Epidermal melanocyte (primary cell): Measurements from ENCODE around the gene NSL1.
"Not testable (repeated sequence)": the region's sequence is repeated elsewhere in the genome, so short reads cannot be mapped to it uniquely, and the experiment has no call there.

Experiments
- DNase-seq: peaks from one replicate; pipeline ENCODE4 v3.0.0; 2011; ENCODE audit warnings: low spot score; ENCODE audit not compliant: insufficient read length

Gene NSL1

DNA sequence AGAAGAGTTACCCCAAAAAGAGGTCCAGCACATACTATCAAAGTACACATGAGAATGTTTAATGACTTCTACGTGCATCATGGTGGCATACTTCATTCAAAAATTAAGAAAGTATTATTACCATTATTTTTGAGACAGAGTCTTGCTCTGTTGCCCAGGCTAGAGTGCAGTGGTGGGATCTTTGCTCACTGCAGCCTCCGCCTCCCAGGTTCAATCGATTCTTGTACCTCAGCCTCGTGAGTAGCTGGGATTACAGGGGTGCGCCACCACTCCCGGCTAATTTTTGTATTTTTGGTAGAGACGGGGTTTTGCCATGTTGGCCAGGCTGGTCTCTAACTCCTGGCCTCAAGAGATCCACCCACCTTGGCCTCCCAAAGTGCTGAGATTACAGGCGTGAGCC lies 79.6 kb downstream of the NSL1 start:
- not testable (repeated sequence) for DNase-seq

DNA sequence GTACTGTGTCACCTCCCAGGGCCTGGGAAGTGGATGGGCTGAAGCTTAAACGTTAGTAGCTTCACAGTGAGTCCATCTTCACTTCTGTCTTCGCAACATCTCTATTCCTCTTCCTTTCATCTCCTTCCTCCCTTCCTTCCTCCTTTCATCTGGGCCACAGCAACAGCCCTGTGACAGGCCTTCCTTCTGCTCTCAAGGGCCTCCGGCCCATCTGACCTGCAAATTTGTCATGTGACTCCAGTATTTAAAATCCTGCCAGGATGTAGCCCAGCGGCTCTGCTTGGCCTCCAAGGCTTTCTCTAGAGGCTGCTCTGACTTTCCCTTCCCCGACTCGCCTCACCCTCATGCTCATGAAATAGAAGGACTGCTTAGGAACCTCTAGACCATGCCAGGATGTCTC lies 81.0 kb downstream of the NSL1 start:
- no peak for DNase-seq

DNA sequence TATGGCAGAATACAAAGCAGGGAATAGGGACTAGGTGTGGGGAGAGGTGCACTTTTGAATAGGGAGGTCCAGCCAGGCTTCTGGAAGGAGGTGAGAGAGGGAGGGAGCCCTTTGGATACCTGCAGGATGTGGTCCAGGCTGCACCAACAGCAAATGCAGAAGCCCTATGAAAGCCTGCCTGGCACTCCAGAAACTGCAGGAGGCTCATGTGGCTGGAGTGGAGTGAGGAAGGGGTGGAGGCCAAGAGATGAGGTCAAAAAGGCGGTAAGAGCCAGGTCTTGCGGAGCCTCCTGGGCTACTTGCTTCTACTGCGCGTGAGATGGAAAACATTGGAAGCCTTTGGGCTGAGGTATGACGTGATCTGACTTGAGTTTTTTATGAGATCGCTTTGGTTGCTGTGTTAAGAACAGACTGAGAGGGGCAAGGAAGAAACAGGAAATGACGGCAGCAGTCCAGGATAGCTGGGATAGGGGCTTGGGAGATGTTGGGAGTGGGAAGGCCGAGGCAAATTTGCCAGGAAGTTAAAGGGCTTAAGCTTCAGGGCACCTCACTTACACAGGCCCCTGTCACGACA lies 87.5 kb downstream of the NSL1 start:
- no peak for DNase-seq

DNA sequence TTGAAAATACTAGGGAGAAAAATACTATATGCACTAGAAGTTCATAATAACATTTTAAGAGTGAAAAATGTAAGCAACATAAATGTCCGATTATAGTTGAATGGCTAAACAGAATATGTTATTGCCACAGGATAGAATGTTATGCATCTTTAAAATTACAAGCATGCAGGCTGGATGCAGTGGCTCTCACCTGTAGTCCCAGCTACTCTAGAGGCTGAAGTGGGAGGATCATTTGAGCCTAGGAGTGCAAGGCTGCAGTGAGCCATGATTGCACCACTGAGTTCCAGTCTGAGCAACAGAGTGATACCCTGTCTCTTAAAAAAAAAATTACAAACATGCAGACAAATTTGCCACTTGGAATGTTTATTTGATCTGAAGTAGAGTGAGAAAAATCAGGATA lies 88.9 kb downstream of the NSL1 start:
- DNase-seq: no peak

DNA sequence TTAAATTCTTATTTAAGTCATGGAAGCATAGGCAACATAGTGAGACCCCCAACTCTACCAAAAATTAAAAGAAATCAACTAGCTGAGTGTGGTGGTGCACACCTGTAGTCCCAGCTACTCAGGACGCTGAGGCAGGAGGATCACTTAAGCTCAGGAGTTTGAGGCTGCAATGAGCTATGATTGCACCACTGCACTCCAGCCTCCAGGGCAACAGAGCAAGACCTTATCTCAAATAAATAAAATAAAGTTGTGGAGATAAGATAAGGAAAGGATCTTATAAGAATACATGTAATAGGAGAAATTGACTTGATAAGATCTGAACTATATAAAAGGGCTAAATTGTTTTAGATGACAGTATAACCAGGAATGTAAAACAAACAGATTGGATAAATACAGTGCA lies 89.7 kb downstream of the NSL1 start:
- DNase-seq: no peak

DNA sequence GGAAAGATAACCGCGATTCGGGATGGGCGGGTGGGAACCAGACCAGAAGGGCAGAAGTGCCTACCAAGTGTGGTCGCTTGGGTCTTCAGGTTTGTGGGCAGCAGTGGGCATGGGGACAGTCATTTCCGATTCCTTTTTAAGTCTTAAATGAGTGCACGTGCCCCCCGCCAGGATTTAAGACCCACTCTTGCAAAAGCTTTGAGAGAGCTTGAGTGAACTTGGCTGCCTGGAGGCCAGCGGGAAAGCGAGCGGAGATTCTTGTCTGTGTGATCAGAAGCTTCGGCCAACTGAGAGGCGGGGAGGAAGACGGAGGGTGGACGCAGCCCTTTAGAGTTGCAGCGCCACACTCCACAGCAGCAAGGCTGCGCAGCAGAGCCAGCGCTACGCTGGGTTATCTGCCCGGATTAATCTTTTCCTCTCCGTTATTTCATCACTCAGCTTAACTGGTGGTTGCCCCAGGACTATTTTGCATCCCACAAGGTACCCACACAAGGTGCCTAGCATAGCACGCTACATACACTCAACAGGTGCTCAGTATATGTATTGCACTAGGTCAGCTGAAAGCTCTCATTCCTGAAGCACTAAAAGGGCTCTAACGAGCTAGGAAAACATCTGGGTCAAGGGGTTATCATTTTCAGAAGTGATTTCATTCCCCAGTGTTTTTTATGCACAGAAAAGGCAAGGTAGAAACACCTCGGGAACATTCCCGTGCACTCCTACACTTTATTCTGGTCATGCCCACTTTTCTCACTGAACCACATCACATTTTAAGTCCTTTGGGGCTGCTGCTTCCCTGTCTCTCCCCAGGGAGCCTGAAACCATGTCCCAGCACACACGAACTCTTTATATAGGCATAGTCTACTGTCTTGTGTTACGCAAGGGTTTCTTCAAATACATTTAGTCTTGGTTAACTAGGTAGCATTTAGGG lies 90.4 kb downstream of the NSL1 start:
- no peak for DNase-seq

DNA sequence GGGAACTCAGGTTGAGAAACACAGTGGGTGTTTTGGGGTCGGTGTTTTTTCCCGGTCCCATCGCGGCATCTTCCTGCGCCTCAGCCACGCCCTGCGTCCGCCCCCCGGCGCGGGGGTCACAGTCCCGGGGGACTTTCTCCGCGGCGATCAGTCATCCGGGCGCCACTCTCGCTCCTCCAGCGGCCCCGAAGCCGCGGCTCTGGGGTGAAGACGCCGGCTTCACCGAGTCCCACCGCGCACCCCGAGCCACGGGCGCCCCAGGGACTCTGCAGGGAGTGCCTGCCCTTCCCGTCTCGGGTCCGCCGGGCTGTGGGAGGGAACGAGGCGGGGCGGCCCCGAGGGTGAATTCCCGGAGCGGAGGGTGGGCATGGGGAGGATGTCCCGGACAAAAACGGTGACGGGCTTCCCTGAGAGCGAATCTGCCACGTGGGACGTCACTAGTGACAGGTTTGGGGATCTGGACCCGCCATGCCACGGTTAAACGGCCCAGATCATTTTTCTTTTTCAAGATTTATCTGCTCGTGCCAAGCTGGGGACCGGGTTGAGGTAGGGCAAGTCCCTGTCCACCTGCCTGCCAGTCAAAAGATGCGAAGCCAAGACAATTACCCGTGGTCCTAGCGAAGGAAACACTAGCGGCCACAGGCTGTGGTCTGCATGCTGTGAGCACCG lies 91.2 kb downstream of the NSL1 start:
- no peak for DNase-seq

DNA sequence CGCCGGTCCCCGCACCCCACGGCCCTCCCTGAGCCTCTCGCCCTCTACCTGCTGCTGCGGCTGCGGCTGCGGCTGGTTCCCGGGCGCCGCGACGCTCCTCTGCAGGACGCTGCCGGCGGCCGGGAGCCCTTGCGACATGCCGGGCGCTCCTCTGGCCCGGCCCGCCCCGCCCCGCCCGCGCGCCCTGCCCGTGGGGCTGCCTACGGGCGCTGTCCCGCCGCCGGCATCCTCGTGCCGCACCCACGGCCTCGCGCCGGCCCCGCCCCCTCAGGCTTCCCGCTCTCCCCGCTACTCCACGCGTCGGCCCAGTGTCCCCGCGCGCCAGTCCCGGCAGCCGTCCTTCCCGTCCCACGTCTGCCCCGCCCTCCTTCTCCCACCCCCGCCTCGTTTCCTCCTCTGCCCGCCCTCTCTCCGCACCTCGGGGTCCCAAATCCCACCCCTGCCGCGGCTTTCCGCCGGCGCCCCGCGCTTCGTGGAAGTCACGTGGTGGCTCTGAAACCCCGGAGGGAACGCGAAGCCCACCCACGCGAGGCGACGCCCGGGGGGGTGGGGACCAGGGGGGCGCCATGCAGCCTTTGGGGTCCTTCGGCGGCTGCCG lies 91.9 kb downstream of the NSL1 start, which contains the start of gene BATF3:
Gene BATF3, minus strand, starts transcription at position 216 of the 598 bp plus-strand sequence. Its CDS starts 78 bp downstream, at position 138.
- no peak for DNase-seq

DNA sequence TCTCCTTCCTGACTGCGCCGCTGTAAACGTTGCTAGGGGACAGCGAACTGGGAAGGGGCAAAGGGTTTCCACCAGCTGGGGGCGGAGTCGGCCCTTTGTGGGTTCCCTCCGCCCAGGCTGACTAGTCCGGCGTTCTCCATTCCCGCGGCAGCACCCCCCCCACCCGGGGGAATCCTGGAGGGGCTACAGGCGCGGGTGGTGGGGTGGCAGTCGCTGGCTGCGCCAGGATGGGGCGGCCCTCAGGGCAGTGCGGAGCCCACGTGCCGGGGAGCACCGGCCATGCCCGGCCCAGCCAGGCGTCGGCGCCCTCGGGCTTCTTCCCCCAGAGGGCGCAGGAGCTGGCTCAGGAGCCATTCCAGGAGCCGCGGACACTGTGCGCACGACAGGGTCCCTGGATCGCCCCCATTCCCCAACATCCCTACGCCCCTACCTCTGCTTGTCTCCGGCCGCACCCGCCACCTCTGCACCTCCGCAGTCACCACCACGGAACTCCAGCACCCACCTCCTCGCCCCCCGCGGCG lies 92.4 kb downstream of the NSL1 start:
- no peak for DNase-seq

DNA sequence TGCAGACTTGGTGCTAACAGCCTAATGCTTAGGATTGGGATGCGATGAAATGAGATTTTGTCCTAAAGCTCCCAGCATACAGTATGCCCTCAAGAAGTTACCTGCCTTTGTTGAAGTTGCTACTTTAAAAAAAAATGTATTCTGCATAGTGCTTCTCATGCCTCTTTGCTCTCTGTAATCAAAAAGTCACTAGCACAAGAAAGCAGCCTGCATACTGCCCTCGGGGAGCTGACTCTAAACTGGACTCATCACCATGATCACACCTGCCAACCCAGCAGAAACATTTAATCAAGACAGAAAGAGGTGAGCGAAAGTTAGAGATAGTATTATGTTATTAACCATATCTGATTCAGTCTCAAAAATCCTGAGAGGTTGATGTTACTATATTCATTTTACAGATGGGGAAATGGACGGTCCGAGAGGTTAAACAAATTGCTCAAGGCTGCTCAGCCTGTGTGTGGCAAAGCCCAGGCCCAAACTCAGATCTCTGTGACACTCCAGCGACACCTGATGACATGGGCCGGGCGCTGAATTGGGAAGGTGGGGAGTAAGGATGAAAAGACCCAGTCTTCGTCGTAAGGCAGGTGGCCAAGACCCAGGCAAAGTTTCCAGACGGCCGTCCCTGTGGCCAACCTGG lies 93.0 kb downstream of the NSL1 start:
- no peak for DNase-seq

DNA sequence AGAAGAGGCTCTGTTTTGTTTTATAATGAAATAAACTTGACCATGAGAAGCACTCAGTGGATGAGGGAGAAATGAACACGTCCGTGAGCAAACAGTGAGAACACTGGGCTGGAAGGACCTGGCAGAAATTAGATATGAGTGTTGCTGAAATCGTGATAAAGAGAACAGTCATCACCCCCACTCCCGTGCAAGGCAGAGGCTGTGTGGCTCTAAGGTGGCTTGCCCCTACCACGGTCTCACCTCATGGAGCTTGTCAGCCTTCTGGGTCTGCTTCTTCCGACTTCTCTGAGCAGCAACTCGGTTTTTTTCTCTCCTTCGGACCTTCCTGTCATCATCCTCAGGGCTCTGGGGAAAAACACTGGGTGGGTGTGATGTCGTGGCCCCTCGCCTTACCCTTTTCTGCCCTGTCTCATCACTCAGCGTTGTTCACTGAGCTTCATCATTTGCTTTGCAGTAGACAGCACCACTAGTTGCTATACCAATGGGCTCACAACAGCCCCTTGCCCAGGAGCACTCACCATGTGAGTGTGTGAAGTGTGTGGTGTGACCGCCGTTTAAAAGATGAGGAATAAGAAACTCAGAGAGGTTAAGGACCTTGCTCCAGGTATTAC lies 94.8 kb downstream of the NSL1 start:
- no peak for DNase-seq

DNA sequence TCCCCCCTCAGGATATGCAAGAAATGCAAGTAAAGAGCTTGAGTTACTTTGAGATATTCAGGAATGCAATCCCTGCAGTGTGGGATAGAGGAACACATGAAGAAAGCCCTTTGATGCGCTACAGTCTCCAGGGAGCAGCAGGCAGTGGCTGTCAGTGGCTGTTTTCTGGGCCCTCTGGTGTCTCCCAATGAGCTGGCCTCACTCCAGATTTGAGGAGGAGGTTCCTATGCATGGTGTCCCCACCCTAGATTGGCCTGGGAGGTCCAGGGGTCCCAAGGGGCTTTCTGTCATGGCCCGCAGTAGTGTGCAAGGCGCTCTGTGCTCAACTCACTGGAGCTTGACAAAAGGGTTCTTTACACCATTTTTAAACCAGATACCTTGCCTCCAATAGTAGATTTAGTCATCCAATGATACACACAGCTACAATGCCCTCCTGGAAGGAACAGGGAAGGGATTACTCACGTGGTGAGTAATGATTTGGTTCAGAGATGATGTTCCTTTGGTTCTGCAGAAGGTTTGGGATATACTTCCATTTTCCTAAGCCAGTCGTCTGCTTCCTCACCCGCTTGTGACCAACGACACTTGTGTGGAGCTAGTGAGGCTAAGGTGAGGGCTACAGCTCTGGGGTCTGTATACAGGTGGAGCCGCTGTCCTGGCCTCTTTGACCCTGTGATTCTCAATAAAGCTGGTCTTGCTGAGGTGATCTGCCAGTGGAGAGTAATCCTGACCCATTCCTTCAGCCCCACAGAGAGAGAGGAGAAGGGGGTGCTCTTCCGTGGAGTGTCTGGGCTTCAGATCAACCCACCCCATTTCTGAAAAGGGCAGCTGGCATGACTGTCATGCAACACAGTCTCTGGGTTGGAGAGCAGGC lies 98.6 kb downstream of the NSL1 start:
- DNase-seq: no peak

DNA sequence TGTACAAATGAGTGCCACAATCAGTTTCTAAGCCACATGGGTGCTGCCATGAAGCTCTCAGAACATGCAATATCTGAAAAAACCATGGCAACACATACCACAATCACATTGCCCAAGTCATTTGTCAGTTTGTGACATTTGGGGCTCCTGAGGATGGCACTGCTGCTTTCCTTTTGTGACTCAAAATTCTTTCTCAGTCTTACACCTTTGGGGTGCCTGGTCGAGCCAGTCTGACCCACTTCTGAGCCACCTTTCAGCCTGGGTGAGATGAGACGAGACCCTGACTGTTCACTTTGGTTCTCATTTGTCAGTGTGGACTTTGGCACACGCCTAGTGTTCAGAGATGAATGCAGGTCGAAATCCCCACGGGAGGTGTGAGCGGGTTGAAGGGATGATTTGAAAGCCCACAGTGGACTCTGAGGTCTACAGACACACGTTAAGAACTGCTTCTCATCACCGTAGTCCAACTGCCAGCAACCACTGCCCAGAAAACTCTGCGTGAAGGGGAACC lies 100.0 kb downstream of the NSL1 start:
- DNase-seq: no peak

DNA sequence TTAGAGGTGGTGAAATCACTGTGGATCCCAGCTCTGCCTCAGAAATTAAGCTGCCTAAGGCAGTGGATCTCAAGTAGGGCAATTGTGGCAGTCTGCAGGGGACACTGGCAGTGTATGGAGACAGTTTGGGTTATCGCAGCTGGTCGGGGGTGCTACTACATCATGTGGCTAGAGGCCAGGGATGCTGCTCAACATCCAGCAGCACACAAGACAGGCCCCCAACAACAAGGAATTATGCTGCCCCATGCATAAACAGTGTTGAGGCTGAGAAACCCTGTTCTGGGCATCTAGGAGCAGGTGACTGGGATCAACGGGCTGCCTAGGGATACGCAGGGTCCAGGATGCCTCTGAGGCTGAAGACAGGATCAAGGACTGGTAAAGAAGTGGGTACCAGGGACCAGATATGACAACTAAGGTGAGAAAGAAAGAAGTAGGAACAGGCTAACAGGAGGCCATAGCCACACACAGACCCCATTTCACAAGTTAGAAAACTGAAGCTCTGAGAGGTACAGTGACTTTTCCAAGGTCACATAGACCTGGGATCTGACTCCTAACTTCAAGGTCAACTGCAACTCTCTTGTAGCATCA lies 100.7 kb downstream of the NSL1 start:
- DNase-seq: no peak

DNA sequence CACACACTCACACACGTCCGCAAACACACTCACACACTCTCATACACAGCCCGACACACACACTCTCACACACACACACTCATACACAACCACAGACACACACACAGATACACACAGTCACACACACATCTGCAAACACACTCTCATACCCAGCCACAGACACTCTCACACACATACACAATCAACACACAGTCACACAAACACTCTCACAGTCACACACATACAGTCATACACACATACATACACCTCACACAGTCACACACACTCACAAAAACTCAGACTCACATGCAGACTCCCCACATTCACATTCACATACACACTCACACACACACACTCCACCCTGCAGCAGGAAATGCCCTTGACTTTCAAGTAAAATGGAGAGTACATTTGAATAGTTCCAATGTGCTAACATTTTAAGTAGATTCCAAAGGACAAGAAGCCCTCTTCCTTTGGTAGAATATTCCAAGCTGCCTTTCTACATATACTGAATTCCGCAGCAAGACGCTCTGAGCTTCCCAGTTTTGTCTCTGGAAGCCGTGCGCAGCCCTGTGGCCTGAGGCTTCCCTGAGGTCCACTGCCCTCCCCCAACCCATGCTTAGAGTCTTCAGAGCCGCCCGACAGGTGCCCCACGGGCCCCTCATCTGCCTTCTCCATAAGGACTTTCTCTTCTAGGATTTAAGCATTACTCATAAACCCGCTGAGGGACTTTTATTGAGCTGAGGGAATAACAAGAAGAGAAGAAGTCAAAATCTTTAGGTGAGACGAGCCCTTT lies 101.6 kb downstream of the NSL1 start:
- no peak for DNase-seq

DNA sequence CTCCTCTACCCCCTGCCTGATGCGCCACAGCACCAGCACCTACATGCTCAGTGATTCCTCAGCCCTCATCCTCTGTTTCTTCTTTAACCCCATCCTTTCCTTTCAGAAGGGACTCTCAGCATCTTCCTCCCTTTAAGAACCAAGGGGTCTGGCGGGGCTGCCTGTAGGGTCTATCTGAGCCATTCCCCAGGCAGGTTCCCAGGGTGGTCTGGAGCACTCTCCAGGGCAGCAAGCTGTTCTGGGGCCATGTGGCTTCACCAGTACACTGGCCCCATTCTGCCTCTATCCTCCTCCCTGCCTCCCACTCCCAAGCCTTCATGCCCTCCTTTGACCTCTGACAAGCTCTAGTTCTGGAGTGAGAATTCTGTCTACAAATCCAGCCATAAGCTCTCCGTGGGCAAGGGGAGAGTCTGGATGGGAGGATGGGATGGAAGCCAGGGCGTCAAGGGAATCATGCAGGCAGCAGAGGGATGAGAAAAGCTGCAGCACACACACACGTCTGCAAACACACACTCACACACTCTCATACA lies 102.3 kb downstream of the NSL1 start:
- DNase-seq: no peak

DNA sequence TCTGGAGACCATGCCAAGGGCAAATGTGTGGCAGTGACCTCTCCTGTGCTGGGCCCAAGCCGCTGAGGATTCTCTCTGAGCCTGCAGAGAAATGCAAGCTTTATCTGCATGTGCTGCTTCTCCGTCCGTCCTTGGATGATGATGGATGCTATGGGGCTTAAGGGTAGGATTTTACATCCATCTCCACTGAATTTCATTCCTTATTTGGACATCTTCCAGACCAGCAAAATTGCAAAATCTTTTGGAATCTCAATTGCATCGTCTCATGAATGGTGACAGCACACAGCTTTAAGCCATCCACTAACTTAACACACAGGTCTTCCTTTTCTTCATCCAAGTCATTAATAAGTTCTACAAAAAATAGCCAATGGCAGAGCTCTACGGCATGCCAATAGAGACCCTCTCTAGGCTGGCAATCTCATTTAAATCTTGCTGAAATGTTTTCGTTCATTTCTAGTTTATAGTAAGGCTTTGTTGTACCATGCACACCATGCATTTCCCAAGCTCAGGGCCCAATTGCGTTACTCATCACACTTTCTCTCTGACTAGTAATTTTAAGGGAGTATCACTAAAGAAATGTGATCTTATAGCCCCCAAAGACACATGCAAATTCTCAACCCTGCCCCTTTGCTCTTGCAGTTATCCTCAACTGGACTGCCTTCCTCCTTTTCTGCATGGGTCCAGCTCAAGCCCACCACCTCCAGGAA lies 103.1 kb downstream of the NSL1 start:
- no peak for DNase-seq

DNA sequence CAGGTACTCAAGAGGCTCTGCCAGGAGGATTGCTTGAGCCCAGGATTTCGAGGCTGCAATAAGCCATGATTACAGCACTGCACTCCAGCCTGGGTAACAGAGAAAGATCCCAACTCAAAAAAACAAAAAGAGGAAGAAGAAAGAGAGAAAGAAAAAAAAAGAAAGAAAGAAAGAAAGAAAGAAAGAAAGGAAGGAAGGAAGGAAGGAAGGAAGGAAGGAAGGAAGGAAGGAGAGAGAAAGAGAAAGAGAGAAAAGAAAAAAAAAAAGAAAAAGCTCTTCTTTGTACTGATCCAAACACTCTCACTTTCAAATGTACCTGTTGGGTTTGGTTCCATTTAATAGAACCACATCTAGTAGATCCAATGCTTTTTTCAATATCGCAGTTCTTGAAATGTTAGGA lies 103.8 kb downstream of the NSL1 start:
- DNase-seq: no peak
